ENCODE results near the gene SOBP.

DNA sequence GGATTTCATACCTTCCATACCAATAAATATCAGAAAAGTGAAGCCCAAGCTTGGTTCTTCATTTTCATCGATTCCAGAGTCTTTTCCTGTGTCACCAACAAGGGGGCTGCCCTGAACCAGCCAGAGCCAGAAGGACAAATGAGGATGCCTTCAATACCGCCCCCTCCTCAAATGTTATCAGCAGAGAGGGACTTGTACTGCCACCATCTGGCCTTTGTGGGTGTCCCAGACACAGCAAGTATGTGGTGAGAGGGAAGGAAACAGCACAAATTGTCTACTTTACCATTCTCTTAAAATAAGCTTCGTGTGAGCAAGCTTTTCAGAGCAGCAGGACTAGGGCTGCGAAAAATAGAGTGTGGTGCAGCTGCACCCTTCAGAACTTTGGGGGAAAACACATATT lies 165.3 kb downstream of the SOBP start:
- TF ChIP-seq ZNF776 (tag by site-specific recombination; IDR thresholded peaks at IDR 0.05; ENCODE audit: borderline replicate concordance) = no peak
- TF ChIP-seq ZNF561 (tag by site-specific recombination; IDR thresholded peaks at IDR 0.05; ENCODE audit: borderline replicate concordance) = no peak
- TF ChIP-seq ZNF488 (tag by site-specific recombination; IDR thresholded peaks at IDR 0.05) = no peak
- no peak for TF ChIP-seq ZNF16 (tag by site-specific recombination; IDR thresholded peaks at IDR 0.05; ENCODE audit: low read depth)
- no peak for TF ChIP-seq YY1 (tag by site-specific recombination; IDR thresholded peaks at IDR 0.05)
- TF ChIP-seq GLI4 (tag by site-specific recombination; IDR thresholded peaks at IDR 0.05) = no peak
- peak; percentile 37; the same call in 1 of the 2 replicates for TF ChIP-seq CTCF (tag by site-specific recombination; IDR thresholded peaks at IDR 0.05)
- TF ChIP-seq ZNF274 (IDR thresholded peaks at IDR 0.05; ENCODE audit: low read length) = no peak
- no peak for TF ChIP-seq ZNF274 (tag by site-specific recombination; IDR thresholded peaks at IDR 0.05; ENCODE audit: borderline replicate concordance)

Data from HEK293 (cell line).